Skeletal muscle satellite cell (primary cell): ENCODE data around the gene CTNNA1.

ENCODE experiments used
- H3K27me3 ChIP-seq: 2 replicates; pipeline ENCODE4 v1.7.0; 2013; ENCODE audit warnings: low read length; ENCODE audit not compliant: control insufficient read depth, insufficient read depth
- H3K36me3 ChIP-seq: 2 replicates; pipeline ENCODE4 v1.7.0; 2013; ENCODE audit warnings: mild to moderate bottlenecking, control low read depth, low read length; ENCODE audit not compliant: insufficient read depth
- H3K4me1 ChIP-seq: 2 replicates; pipeline ENCODE4 v1.7.0; 2013; ENCODE audit warnings: low read length; ENCODE audit not compliant: control insufficient read depth, insufficient read depth
- H3K4me2 ChIP-seq: 2 replicates; pipeline ENCODE4 v1.7.0; 2013; ENCODE audit warnings: mild to moderate bottlenecking, low read length
- H3K4me3 ChIP-seq: 2 replicates; pipeline ENCODE4 v1.7.0; 2013; ENCODE audit warnings: low read length
- H3K9ac ChIP-seq: 2 replicates; pipeline ENCODE4 v1.7.0; 2013; ENCODE audit warnings: mild to moderate bottlenecking, low read depth, low read length, moderate library complexity
- H3K9me3 ChIP-seq: replicated peaks from 2 replicates; pipeline ENCODE4 v1.7.0; 2013; ENCODE audit warnings: mild to moderate bottlenecking, control low read depth, low read length

The CTNNA1 gene

DNA sequence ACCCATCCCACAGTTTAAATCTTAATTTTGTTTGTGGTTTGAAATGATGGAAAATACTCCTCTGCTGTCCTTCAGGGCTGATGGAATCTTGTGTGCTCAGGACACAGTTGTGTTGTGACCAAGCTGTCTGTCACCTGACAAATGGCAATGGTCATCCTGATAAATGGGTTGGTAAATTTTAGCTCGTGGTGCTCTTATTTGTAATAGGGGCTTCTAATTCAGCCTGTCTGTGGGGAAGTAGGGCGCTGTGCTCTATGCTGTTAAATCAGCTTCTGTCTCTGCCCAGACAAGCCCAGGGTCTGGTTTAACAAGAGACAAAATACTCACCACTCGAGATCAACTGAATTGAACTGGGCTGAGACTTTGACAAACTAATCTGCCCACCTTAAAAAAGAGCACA is 117.4 kb downstream of the CTNNA1 start:
- no peaks in the 10 kb centered on the region for H3K27me3 ChIP-seq
- H3K4me3 ChIP-seq = peak overlapping the region; percentile 31
- H3K4me1 ChIP-seq = peaks cover 43% of the 10 kb centered on the region
- H3K9ac ChIP-seq = peak overlapping the region; percentile 51
- H3K36me3 ChIP-seq = no peaks in the 10 kb centered on the region
- peak overlapping the region; percentile 66 for H3K4me2 ChIP-seq
- H3K9me3 ChIP-seq = no peaks in the 10 kb centered on the region

DNA sequence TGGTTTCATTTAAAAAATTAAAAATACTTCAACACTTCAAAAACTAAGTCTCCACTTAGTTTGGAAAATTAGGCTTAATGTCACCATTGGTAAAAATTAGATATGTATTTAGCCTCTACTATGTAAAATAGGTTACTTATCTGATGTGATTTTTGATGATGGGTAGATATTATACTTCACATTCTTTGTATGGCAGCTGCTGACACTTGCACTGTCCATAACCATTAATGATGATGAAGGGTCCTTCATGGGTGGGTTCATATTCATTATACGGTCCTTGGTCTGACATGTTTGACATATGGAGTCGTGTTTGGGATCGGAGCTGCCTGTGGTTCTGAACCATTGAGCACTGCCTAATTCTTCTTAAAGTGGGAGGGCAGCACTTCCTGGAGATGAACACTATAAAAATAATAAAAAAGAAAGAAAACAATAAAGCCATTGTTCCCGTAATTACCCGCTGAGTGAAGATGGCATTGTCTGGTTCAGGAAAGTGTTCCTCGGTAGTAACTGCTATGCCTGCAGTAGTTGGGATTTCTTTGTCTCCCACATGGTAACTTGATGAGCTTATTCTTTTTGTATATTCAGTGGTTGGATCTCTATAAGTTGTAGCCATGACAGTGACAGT is 119.7 kb downstream of the CTNNA1 start:
- Histone ChIP-seq H3K4me1 (peaks cover 44% of the 10 kb centered on the region), H3K4me2 (peak overlapping the region; percentile 4), H3K9ac (no peak overlapping the region), H3K27me3 (no peaks in the 10 kb centered on the region), H3K9me3 (no peaks in the 10 kb centered on the region), H3K36me3 (no peaks in the 10 kb centered on the region), H3K4me3 (no peak overlapping the region)

DNA sequence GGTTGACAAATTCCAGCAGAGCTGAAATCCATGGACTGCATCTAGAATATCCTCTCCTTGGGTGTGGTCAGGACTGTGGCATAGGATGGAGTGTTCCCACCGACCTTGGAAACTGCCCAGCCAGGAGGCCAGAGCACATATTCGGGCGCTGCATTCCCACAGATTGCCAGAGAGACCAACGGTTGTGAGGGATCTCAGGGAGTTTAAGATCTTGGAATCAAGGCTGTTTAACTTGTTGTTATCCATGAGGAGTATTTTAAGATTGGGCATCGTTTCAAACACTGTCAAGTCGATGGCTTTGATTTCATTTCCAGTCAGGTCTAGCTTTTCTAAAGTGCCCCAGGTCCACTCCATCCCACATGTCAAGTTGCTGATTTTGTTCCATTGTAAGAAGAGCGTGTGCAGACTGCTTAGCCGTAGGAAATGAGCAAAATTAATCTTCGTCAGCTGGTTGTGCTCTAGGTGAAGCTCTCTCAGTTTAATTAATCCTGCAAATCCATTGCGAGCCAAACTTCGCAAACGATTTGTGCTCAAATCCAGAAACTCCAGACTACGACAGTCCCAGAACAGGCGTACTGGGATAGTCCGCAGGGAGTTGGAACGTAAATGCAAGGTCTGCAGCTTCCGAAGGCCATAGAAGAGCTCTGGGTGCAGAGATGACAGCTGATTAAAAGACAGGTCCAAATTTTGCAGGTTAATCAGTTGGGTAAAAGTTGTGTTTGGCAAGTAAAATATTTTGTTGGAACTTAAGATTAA is 120.4 kb downstream of the CTNNA1 start:
- H3K4me2 ChIP-seq = peak overlapping the region; percentile 76
- H3K9ac ChIP-seq = no peak overlapping the region
- H3K4me3 ChIP-seq = no peak overlapping the region
- H3K36me3 ChIP-seq = no peaks in the 10 kb centered on the region
- H3K27me3 ChIP-seq = no peaks in the 10 kb centered on the region
- no peaks in the 10 kb centered on the region for H3K9me3 ChIP-seq
- H3K4me1 ChIP-seq = peaks cover 44% of the 10 kb centered on the region

DNA sequence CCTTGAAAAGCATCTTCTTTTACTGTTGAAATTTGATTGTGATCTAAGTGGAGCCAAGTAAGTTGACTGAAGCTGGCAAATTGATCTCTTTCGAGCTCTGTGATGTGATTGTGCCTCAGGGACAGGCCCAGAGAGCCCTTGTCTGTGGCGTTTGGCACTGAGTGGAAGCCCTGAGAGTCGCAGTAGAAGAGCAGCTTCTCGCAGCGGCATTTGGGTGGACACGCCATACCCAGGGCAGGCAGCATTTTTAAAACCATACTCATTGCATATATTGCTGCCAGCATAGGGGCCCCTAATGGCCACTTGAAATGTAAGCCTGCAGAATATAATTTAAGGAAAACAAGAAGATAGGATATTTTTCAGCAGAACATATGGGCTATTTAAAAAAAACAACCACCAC is 121.0 kb downstream of the CTNNA1 start:
- Histone ChIP-seq H3K4me1 (peaks cover 44% of the 10 kb centered on the region), H3K4me3 (no peak overlapping the region), H3K27me3 (no peaks in the 10 kb centered on the region), H3K9me3 (no peaks in the 10 kb centered on the region), H3K4me2 (peak overlapping the region; percentile 76), H3K9ac (no peak overlapping the region), H3K36me3 (no peaks in the 10 kb centered on the region)

DNA sequence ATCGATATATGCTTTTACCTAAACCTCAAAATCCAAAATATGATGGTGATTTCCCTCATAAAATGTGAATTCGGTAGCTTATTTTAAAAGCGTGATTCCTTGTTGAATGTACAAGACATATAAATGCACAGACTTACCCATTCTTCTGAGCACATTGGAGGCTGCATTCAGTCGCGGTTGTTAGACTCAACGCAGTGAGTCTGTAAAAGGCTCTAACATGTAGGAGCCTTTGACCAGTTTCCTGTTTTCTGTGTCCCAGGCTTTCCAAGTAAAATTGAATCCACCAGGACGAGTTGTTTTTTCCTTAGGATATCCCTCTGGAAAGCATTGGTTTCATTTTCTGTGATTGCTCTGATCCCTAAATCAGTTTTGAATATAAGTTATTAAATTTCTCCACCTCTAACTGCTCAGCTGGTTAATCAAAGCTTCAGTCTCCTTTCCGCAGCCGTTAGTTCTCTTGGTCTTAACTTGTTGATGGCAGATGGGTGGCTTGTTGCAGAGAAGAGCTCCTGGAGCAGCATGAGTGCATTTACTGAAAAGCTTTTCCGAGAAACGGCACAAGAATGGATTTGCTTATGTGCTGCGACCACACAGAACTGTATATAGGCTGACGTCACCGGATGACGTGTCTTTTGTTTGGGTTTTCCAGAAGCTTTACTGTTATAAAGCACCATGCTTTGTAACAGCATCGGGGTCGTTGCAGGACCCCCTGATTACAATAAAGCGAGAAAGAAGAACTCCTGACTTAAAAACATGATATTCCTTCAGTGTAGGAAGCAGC is 121.7 kb downstream of the CTNNA1 start, which contains the start of gene LRRTM2:
Gene LRRTM2, minus strand, starts transcription at position 565 of the 781 bp plus-strand sequence. Its CDS starts 424 bp downstream, at position 141.
- Histone ChIP-seq H3K36me3 (no peaks in the 10 kb centered on the region), H3K27me3 (no peaks in the 10 kb centered on the region), H3K9me3 (no peaks in the 10 kb centered on the region), H3K9ac (peak within 1 kb of the TSS; percentile 42), H3K4me3 (peak within 1 kb of the TSS; percentile 54), H3K4me2 (peak within 1 kb of the TSS; percentile 76), H3K4me1 (peaks cover 38% of the 10 kb centered on the region)

DNA sequence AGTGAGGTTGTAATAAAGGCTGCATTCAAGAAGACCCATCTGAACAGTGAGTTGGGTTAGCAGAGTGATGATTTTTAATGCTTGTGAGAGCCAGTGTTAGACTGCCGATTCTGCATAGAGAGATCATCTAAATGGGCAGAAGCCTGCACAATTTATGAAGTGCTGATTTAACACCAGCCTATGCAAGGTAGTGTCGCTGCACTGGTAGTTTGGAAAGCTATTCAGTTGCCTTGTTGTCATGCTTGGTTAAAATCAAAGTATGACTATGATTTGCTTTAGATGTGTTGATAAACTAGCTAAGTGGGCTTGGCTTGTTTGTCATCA is 122.3 kb downstream of the CTNNA1 start:
- peak overlapping the region; percentile 54 for H3K4me3 ChIP-seq
- H3K4me2 ChIP-seq = peak overlapping the region; percentile 76
- no peaks in the 10 kb centered on the region for H3K9me3 ChIP-seq
- H3K36me3 ChIP-seq = no peaks in the 10 kb centered on the region
- H3K27me3 ChIP-seq = no peaks in the 10 kb centered on the region
- no peak overlapping the region for H3K9ac ChIP-seq
- H3K4me1 ChIP-seq = peaks cover 34% of the 10 kb centered on the region

DNA sequence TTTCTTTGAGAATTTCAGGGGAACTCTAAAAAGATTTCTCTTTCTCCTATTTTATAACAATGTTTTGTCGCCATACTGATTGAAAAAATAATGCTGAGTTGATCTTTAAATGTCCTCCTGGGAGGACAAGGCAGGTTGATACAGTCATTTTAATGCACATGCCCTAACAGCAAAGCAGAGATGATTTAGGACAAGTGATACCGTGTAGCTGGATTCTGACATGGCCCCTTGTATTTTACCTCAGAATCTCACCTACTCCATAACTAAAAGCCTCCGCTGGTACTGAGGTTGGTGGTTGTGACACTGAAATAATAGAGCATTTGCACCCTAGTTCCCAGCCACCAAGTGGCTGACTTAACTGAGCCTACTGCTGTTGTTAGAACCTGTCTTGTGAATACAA is 122.7 kb downstream of the CTNNA1 start:
- Histone ChIP-seq H3K9ac (no peak overlapping the region), H3K4me1 (peaks cover 30% of the 10 kb centered on the region), H3K4me3 (no peak overlapping the region), H3K9me3 (no peaks in the 10 kb centered on the region), H3K36me3 (no peaks in the 10 kb centered on the region), H3K27me3 (no peaks in the 10 kb centered on the region), H3K4me2 (no peak overlapping the region)

DNA sequence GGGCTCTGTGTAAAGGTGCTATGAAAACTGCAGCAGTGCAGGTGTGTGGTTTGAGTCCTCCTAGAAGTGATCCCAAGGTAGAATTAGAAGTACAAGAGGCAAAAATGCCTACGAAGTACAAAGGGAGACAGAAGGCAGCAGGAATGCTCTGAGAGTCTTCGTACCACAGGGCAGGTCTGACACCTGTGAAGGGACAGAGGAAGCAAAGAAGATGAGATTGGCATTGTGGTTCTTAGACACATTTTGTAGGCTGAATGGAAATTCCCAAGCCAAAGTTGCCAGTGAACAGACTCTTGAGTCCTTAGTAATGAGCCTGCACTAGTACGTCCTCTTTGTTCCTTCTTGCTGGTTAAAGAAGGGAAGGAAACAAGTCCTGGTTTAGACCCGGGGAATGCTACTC is 123.6 kb downstream of the CTNNA1 start:
- Histone ChIP-seq H3K9me3 (no peaks in the 10 kb centered on the region), H3K4me1 (peaks cover 23% of the 10 kb centered on the region), H3K27me3 (no peaks in the 10 kb centered on the region), H3K4me3 (no peak overlapping the region), H3K36me3 (no peaks in the 10 kb centered on the region), H3K9ac (no peak overlapping the region), H3K4me2 (no peak overlapping the region)

DNA sequence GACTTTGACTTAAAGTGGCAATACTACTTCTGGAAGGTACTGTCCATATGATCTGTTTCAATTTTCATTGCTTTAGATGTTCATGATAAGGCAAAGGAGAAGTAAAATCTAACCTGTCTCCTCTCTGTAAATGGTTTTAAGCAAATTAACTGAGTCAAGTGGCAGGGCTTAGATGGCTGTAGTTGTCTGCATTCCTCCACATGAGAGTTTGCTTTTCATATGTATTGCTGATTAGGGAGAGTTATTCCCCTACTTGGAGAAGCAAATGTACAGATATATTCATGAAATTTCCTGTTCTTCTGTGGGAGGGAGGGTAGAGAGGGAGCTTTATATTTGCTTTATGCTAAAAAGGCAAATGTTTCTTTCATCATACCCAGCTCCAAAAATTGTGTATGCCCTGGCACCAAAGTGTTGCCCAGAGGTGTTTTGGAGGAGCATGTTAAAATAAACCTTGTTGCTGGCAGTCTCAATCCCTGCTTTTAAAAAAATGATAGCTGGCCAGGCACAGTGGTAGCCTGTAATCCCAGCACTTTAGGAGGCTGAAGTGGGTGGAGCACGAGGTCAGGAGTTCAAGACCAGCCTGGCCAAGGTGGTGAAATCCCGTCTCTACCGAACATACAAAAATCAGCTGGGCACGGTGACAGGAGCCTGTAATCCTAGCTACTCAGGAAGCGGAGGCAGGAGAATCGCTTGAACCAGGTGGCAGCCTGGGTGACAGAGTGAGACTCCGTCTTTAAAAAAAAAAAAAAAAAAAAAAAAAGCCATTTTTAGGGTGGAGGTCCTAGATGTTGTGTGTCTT is 125.4 kb downstream of the CTNNA1 start:
- Histone ChIP-seq H3K36me3 (no peaks in the 10 kb centered on the region), H3K4me3 (no peak overlapping the region), H3K27me3 (no peaks in the 10 kb centered on the region), H3K9me3 (no peaks in the 10 kb centered on the region), H3K4me2 (no peak overlapping the region), H3K4me1 (peaks cover 18% of the 10 kb centered on the region), H3K9ac (no peak overlapping the region)

DNA sequence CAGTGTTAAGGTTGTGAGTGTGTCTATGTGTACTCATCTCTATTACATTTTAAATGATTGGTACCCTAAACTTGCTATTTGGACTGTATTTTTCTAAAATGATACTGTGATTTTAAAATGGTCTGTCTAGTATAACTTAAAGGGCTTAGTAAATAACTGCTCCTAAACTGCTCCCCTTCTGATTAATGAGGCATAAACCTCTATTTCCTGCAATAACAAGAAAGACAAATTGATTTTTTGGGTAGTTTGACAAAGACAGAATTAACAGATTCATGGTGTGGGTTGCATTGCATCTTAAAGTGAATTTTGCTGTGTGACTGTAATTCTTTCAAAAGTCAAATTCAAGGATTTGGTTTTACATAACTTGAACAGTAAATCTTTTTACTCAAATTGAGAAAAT is 130.0 kb downstream of the CTNNA1 start:
- Histone ChIP-seq H3K9me3 (no peaks in the 10 kb centered on the region), H3K4me3 (no peak overlapping the region), H3K4me2 (no peak overlapping the region), H3K36me3 (peaks cover 20% of the 10 kb centered on the region), H3K4me1 (no peaks in the 10 kb centered on the region), H3K27me3 (no peaks in the 10 kb centered on the region), H3K9ac (no peak overlapping the region)

DNA sequence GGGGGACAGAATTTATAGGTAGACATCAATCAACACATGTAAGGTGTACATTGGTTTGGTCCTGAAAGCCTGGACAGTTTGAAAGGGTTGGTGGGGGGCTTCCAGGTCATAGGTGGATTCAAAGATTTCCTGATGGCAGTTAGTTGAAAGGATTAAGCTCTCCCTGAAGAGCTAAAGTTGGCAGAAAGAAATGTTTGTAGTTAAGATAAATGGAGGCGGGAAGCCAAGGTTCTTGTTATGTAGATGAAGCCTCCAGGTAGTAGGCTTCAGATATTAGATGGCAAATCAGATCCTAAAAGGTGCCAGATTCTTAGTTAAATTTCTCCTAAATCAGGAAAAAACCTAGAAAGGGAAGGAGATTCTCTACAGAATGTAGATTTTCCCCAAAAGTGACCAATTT is 130.9 kb downstream of the CTNNA1 start:
- H3K4me3 ChIP-seq = no peak overlapping the region
- no peaks in the 10 kb centered on the region for H3K4me1 ChIP-seq
- H3K9me3 ChIP-seq = no peaks in the 10 kb centered on the region
- H3K36me3 ChIP-seq = peaks cover 27% of the 10 kb centered on the region
- H3K4me2 ChIP-seq = no peak overlapping the region
- H3K27me3 ChIP-seq = no peaks in the 10 kb centered on the region
- no peak overlapping the region for H3K9ac ChIP-seq
